GM12892 (cell line): ENCODE measurements around the gene SNRNP25.
A peak's percentile ranks its signal among the peaks of the same experiment; 100 is the strongest.
"Not testable (repeated sequence)": the region's sequence is repeated elsewhere in the genome, so short reads cannot be mapped to it uniquely, and the experiment has no call there.

ENCODE experiments used
- DNase-seq: peaks from one replicate; pipeline ENCODE4 v3.0.0; 2011; ENCODE audit not compliant: insufficient read length
- FAIRE-seq: peaks from 2 replicates; lab custom pipeline; 2011; peaks lifted over from hg19 to GRCh38; lab: Jason Lieb, UNC
- POLR2A ChIP-seq: IDR thresholded peaks from 2 replicates; pipeline ENCODE4 v1.6.1; 2011; ENCODE audit warnings: low read depth, low read length, control low read depth
- POLR2AphosphoS5 ChIP-seq: IDR thresholded peaks from 2 replicates; pipeline ENCODE4 v1.6.1; 2011; ENCODE audit warnings: low read depth, low read length, control low read depth
- TAF1 ChIP-seq: IDR thresholded peaks from 2 replicates; pipeline ENCODE4 v1.6.1; 2011; ENCODE audit warnings: low read depth, mild to moderate bottlenecking, control low read depth, low read length, borderline replicate concordance

The SNRNP25 gene

DNA sequence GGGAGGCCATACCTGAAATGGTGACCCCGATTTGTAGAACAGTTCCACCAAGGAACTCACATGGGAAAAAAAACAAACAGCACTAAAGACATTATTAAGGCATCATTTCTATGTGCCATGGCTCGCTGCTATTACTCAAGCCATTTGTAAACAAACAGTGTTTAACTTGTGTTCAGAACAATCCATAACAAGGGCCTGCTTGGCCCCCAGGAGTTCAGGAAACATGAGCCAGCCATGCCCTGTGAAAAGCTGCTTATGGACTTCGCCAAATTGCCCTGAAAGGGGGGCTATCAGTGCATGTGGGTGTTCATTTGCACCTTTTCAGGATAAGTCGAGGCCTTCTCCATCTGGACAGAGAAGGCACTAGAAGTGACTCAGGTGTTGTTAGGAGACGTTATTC is 8.2 kb upstream of the SNRNP25 start:
- TF ChIP-seq TAF1, result no peak
- no peak for TF ChIP-seq POLR2A
- no peak for TF ChIP-seq POLR2AphosphoS5
- no peak for DNase-seq
- no peak for FAIRE-seq

- not testable (repeated sequence) for FAIRE-seq, DNase-seq
Measured at GRCh38 chr16:46510-46909, 7.1 kb upstream of the SNRNP25 start.

DNA sequence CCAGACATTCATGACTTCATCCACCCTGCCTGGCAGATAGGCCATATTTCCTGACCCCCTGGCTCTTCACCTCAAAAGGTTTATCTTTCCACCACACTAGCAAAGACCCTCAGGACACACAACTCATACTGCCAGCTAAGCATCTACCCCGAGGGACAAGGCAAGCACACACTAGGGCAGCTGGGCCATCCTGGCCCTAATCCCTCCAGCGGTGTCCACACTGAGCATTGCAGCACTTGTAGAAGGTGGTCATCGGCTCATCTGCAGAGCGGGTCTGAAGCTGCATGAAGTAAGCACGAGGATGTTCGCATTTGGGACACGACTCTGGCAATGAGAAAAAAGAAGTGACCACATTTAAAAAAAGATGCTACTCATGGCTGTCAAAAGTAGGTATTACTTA is 6.4 kb upstream of the SNRNP25 start:
- FAIRE-seq (no peak), DNase-seq (no peak)
- TF ChIP-seq TAF1, result no peak
- no peak for TF ChIP-seq POLR2AphosphoS5
- no peak for TF ChIP-seq POLR2A

DNA sequence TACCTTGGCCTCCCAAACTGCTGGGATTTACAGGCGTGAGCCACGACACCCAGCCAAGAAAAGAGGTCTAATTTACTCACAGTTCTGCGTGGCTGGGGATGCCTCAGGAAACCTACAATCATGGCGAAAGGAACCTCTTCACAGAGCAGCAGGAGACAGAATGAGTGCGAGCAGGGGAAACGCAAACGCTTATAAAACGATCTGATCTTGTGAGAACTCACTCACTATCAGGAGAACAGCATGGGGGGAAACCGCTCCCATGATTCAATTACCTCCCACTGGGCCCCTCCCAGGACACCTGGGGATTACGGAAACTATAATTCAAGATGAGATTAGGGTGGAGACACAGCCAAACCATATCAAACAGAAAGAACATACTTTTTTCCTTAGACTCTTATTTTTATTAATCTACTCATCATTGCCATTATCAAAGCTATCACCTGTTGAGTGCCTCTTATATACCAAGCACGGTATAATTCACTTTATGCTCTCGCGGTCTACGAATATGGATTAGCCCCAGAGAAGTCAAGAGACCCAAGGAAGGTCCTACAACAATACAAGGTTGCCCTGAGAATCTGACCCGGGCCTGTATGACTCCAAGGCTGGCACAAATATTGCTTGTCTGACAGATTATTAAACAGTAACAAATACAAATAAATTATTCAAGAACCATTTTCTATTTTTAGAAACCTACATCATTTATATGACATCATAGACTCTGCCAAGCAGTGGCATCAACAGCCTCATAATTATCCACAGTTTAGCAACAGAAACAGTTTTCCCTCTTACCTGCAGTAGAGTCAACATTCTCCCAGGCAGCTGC is 2.6 kb upstream of the SNRNP25 start:
- DNase-seq, result no peak

GRCh38 chr16:54237-54581 is 581 bp downstream of the SNRNP25 start:
- DNase-seq, result no peak
- no peak for TF ChIP-seq TAF1
- TF ChIP-seq POLR2AphosphoS5, result no peak
- no peak for FAIRE-seq

More for the DNA sequence above, 2.6 kb upstream of the SNRNP25 start:
- FAIRE-seq, result no peak
- TF ChIP-seq TAF1, result no peak

DNA sequence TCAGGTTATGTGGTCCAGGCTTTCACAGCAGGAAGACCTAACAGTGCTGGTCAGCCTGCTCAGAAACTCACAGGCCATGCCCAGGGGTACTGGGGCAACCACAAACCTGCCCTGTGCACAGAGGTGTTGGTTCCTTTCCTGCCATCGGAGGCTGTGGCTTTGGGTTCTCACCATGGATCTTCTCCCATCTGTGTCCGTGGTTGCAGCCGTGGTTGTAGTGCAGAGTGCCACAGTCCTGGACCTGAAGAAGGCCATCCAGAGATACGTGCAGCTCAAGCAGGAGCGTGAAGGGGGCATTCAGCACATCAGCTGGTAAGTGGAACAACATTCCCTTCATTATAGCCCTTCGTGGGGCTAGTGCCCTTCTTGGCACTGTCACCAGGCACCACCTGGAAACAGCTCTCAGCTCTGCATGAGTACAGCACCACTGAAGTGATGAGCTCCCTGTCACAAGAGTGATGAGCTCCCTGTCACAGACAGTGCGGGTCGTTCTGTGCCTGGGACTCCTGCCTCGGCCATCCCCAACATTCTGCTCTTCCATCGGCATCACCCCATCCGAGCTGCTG is 2.0 kb downstream of the SNRNP25 start:
- FAIRE-seq (no peak), DNase-seq (no peak)
- TF ChIP-seq POLR2AphosphoS5 (no peak), TAF1 (no peak), POLR2A (no peak)

DNA sequence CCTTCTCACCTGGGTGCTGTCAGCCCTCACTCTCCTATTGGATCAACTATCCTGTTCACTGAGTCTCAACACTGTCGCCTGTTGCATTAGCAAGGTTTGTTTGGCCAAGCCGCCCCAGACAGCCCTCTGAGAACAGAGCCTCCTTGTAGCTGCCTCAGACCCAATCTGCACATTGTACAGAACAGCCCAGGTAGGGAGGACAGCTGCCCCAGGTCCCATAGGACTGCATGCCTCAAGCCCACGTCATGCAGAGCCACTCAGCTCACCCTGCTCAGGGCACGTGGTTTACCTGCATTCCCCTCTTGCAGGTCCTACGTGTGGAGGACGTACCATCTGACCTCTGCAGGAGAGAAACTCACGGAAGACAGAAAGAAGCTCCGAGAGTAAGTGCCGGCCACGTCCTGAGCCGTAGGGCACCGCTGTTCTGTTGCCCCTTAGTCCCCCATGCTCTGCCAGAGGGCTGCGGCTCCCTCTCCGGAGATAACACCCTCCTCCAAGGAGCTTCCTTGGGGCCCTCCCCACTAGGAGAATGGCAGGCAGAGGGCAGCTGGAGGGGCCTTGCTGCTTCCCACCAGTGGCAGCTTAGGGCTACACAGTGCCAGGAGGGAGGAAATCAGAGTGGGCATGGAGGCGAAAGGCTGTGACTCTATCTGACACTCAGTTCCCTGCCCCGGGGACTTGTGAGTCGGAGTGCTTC is 2.8 kb downstream of the SNRNP25 start:
- TF ChIP-seq TAF1, result no peak
- no peak for TF ChIP-seq POLR2AphosphoS5
- no peak for TF ChIP-seq POLR2A
- DNase-seq, result no peak
- no peak for FAIRE-seq

GRCh38 chr16:57711-58110 is 4.1 kb downstream of the SNRNP25 start:
- TF ChIP-seq POLR2AphosphoS5 (no peak), TAF1 (no peak), POLR2A (no peak)
- no peak for DNase-seq
- FAIRE-seq, result no peak

DNA sequence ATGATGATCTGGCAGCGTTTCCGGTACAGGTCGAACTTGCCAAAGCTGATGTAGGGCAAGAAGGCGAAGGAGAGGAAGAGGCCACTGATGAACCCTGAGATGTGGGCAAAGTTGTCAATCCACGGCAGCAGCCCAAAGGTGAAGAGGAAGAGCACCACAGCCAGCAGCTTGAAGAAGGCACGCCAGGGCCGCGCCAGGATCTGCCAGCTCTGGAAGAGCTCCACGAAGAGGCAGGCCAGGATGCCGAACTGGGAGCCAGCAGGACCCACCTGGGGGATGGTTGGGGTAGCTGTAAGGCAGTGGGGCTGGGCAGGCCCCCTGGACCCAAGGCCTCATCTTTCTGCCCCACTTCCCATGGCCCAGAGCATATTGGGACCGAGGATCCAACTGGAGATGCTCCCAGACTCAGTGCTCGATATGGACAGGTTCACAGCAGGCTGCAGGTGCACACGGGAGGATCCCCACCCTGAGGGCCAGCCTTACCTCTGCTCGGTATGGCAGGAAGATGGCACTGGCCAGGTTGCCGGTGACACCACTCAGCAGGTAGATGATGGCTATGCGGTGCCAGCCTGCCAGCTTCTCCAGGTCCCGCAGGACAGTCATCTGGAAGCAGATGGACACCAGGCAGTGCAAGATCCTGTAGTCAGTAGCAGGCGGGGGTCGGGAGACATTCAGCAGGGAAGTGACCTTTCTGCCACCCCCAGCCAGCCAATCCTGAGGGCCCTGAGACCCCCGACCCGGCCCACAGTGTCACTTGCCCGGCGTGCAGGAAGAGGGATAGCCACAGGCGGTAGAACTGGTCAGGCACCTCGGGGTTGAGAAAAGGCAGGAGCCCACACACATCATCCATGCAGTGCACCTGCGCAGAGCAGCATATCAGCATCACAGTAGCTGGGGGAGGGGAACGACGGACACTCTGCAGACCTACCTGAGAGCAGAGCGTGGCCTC is 5.1 kb downstream of the SNRNP25 start:
- FAIRE-seq (no peak), DNase-seq (no peak)
- TF ChIP-seq TAF1 (no peak), POLR2A (no peak; the same call in 1 of the 2 replicates), POLR2AphosphoS5 (0 out of 2 replicates have a peak, but pooled peaks have one; percentile 26)

DNA sequence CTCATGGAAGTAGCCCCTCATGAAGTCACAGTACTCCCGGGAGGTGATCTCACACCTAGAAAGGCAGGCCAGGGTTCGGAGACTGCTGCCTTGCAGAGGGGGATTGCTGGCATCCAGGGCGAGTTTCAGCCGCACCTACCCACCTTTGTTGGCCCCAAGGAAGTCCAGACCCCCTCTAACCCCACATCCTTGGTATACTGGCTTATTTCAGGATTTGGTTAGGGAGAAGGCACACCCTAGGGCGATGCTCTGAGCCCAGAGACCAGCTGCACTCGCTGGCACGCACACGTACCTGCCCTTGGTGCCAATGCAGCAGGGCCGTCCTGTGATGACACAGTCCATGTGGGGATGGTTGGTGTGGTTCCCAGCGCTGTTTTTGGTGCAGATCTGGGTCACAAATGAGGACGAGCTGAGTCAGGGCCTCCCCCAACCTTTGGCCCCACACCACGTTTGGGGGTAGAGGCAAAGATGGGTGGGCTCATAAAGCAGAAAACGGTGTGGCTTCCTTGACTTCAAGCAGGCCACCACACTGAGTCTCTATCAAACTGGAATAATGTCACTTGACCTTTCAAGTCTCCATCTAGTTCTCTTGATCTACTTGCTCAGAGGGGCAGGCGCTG is 5.9 kb downstream of the SNRNP25 start:
- no peak for FAIRE-seq
- TF ChIP-seq POLR2AphosphoS5, result no peak
- TF ChIP-seq TAF1, result no peak
- TF ChIP-seq POLR2A, result no peak
- DNase-seq, result no peak

DNA sequence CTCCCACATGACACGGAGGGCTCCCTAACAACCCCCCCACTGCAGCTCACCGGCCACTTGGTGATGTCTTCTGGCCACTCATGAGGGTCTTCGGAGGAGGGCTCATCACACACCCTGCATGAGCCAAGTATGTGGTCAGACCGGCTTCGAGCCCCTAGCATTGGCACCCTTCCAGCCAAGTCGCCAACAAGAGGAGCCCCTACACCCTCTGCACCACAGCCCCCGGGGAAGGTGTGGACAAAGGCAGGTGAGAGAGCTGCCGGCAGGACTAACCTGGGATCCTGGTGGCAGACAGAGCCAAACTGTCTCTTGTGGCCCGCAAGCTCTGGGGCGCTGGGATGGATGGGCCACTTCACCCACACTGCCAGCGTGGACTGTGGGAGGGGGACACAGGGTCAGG is 6.5 kb downstream of the SNRNP25 start:
- FAIRE-seq, result no peak
- TF ChIP-seq POLR2A, result no peak
- DNase-seq, result no peak
